ENCODE data around the gene KATNA1.

Gene KATNA1

DNA sequence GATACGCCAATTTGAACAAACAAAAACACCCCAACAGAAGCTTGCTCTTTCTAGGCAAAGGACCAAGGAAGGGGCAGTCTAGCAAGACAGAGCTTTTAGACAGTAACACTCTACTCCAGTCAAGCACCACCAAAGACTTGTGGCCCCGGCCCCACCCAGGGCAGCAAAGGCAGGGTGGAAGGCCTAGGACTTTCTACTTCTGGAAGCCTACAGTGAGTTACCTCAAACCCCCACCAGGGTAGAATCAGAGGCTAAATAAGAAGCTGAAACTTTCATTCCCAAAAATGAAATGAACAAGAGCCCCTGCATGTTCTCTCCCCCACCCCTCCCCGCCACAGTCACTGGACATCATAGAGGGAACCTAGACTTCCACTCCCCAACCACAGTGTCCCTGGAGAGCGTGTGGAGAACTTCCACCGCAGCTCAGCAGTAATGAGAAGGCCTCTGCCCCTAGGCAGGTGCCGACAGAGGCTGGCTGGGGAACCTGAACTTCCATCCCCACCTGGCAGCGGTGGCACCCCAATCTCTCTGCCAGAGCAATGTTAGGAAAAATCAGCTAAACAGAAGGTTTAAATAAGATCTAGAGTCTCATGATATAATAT lies 40.0 kb downstream of the KATNA1 start:
- no peak for DNase-seq

DNA sequence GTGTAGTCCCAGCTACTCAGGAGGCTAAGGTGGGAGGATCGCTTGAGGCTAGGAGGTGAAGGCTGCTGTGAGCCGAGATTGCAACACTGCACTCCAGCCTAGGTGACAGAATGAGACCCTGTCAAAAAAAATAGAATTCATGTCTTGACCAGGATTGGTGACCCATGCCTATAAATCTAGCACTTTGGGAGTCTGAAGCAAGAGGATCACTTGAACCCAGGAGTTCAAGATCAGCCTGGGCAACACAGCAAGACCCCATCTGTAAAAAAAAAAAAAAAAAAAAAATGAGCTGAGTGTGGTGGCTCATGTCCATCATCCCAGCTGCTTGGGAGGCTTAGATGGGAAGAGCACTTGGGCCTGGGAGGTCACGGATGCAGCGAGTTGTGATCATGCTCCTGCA lies 48.0 kb downstream of the KATNA1 start:
- DNase-seq: no peak

DNA sequence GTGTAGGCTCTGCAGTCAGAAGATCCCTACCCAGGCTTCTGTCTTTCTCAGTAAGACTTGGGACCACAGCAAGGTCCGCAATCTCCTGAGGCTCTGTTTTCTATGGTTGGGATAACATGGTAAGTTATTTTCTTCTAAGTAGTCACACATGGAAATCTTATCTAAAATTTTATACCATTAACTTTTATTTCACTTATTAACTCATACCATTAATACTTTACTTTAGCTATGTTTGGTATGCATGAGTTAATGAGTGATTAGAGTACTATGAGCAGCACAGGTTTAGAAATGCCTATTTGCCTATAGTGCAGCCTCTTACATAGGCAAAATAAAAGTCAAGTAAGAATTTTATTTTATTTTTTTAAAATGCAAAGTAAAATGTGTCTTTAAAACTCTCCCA lies 55.1 kb downstream of the KATNA1 start:
- DNase-seq: no peak

DNA sequence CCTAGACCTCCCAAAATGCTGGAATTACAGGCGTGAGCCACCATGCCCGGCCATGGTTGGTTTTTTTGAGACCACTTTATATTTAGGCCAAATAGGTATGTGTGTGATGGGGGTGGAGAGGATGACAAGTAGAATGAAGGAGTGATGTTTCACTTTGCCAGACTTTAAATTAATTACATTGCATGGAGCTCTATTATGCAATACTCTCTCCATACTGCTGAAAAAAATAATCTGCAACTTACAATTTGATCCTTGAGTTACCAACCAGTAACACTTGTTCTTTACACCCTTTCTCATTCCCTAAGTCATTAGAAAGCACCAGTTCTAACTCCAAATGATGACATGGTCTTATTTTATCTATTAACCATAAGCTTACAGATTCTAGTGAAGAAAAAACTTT lies 55.5 kb downstream of the KATNA1 start:
- no peak for DNase-seq

DNA sequence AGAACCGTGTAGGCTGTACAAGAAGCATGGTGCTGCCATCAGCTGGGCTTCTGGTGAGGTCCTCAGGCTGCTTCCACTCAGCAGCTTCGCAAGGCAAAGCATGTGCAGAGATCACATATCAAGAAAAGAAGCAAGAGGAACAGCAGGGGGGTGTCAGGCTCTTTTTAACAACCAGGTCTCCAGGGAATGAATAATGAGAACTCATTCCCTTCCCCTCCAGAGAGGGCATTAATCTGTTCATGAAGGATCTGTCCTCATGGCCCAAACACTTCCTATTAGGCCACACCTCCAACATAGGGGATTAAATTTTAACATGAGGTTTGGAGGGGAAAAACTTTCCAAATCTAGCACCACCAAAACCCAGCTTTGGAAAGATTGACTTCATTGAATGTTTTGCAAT lies 62.4 kb downstream of the KATNA1 start:
- DNase-seq: no peak

DNA sequence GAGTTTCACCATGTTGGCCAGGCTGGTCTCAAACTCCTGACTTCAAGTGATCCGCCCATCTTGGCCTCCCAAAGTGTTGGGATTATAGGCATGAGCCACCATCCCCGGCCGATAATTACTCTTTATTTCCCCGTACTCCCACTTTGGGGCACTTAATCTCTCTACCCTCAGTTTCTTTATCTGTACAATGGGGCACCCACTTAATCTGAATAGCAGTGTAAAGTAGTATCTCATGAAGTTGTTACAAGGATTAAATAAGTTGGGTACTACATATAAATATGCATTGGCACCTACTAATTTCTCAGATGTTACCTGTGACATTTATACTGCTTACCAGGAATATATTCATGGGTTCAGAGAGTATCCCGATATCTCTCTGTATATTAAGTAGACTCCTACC lies 67.2 kb downstream of the KATNA1 start:
- DNase-seq: no peak

DNA sequence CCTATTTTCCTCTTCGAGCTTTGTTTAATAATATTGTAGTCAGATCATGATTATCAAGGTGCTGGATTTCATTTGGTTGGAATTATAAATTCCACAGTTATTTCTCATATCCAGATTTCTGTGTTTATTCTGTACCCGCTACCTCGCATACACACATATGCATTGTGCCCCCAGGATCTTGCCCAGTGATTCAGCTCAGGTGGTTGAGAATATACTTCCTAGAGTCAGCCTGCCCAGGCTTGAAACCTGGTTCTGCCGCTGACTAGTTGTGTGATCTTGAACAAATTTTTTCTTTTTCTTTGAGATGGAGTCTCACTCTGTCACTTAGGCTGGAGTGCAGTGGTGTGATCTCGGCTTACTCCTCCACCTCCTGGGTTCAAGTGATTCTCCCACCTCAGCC lies 67.6 kb downstream of the KATNA1 start:
- no peak for DNase-seq

DNA sequence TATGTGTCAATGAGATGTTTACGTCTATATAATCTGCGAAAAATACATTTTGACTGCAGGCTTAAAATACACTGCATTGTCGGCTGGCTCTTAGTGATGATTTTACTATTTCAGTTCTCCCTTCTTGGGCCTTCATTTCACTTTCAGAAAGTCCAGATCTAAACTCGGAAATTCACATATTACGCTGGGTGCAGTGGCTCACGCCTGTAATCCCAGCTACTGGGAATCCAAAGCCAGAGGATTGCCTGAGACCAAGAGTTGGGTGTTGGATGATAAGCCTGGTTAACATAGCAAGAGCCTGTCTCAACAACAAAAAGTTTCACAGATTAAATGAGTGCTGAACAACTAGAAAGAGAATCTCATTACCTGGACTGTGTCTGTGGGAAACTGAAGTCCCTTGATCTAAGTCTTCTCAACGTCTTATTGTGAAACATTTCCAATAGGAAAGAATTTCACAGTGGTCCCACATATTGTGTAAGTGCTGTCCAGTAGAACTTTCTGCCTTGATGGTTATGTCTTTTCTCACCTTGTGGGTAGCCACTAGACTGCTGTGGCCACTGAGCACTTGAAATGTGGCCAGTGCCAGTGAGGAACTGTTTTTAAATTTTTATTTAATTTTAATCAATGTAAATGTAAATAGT lies 80.4 kb downstream of the KATNA1 start:
- no peak for DNase-seq

DNA sequence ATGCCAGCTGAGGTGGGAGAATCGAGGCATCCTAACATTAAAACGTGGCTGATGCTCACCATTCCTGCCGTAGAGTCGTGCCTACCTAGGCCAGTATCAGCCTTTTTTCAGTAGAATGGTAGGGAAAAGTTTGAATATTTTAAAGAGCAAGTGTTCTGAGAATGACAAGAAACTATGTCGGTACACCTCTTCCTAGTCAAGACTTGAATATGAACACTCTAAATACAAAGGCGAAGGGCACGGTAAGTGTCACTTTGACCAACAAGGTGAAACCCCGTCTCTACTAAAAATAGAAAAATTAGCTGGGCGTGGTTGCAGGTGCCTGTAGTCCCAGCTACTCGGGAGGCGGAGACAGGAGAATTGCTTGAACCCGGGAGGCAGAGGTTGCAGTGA lies 81.3 kb downstream of the KATNA1 start:
- no peak for DNase-seq

DNA sequence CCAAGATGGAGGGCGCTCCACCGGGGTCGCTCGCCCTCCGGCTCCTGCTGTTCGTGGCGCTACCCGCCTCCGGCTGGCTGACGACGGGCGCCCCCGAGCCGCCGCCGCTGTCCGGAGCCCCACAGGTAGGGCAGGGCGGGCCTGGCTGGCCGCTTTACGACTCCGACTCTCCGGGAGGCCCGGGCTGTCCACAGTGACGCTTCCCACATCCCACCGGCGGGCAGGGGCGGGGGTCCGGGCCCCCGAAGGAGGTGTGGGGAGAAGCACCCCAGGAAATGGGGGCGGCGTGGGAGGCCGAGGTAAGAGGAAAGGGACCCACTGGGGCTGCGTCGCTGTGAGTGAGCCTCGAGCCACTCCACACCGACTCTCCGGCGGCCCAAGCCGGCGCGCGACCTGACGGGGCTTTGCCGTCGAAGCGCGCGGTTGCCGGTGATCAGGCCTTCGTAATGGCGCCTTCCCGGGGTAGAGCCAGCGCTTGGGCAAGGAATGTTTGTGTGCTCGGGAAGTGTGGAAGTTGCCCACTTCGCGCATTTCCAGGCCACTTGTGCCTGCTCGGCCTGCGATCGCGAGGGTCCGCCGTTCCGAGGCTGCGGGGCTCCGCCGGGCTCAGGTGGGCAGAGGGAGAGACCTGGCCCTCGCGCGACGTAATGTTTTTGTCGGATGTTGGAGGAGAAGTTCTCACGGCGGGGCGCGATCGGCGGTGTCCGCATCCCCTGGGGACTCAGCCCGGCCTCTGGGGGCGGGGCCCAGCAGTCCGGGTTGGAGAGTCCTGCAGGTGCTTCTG lies 81.9 kb downstream of the KATNA1 start:
- no peak for DNase-seq

DNA sequence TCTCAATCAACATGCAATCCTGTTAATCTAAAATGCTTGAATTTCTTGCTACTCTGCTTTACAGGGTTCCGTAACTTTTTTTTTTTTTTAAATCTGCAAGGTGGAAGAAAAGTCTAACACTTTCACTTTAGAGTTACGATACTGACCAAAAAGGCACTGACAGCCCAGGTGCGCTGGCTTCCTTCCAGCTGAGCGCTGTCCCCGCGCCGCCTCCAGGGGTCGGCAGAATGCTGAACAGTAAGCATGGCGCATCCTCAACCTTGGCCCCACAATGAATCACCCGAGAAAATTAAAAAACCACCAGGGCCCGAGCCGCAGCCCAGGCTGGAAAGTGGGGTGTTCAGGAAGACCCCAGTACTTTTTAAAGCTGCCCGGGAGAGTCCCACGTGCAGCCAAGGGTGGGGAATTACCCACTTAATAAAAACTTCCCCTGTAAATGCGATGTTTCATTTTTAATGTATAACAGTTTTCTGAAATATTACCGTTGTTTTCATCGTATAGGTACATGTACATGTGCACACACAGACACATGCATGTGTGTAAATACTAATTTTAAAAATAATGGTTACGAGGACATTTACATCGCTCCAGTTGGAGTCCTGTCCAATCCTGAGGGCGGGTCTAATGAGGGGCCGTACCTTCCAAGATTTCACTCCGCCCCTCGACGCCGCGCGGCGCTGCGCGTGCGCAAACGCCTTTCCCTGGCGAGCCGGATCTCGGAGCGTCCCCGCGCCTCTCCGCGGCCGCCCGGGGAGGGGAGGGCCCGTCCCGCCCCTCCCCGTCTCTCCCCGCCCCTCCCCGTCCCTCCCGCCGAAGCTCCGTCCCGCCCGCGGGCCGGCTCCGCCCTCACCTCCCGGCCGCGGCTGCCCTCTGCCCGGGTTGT lies 82.7 kb downstream of the KATNA1 start, which contains the start of gene GINM1:
TSS of gene GINM1 (plus strand) at position 849 of the 883 bp plus-strand sequence. CDS start 40 bp downstream, outside the sequence.
- DNase-seq: peak; percentile 82 to 95

DNA sequence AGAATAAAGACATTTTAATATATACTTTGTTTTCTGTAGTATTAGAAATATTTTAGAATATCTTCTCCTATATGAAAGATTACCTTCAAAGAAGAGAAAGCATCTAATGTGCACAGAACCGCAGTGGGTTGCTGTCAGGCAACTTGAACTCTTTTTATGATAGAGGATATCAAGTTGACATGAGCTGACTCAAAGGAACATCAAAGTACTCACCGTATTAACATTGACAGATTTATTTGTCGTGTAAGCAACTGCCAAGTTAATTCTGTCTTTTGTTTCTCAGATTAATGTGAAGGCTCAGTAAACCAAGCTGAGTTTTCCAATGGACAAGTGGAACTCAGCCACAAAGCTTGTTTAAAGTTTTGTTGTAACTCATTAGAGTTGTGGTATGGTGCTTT lies 84.6 kb downstream of the KATNA1 start:
- DNase-seq: no peak

DNA sequence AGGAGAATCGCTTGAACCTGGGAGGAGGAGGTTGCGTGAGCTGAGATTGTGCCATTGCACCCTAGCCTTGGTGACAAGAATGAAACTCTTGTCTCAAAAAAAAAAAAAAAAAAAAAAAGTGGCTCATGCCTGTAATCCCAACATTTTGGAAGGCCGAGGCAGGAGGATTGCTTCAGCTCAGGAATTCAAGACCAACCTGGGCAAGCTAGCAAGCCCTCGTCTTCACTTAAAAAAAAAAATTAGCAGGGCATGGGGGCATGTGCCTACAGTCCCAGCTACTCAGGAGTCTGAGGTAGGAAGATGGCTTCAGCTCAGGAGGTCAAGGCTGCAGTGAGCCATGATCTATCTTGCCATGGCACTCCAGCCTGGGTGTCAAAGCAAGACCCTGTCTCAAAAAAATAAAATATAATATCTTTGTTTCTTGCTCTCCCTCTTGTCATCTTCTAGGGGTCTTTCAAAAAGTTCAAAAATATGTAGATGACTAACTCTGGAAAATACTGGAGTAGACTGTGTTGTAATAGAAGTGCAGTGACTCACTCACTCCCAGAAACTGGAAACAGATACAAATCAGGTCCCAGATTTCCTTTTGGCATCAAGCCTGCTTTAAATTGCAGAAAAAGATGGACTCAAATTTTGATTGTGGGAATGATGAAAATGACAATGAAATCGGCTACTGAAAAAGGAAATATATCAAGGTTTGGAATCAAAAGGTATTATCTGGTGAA lies 85.1 kb downstream of the KATNA1 start:
- no peak for DNase-seq

DNA sequence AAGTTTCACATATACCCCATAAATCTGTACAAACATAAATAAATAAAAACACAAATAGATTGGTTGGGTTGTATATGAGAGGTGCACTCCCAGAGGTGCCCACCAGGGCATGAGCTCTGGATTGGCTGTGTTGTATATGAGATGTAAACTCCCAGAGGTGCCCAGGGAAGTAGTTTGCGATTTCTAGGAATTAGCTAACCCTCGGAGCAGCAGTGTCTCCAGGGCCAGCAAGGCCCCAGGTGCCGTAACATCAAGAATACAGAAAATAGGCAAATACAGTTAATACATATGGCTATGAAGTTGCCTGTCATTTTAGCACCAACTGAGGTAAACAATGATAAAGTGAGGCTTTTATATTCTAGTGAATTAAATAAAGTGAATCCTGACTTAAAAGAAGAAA lies 87.8 kb downstream of the KATNA1 start:
- DNase-seq: peak in 1 of 2 experiments; percentile 10

DNA sequence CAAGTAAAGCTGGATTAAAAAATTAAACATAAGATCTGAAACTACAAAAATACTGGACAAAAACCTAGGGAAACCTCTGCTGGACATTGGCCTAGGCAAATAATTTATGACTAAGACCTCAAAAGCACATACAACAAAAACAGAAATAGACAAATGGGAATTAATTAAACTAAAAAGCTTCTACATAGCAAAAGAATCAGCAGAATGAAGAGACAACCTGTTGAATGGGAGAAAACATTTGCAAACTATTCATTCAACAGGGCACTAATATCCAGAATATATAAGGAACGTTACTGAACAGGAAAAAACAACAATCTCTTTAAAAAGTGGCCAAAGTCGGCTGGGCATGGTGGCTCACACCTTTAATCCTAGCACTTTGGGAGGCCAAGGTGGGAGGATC lies 89.1 kb downstream of the KATNA1 start:
- DNase-seq: no peak

DNA sequence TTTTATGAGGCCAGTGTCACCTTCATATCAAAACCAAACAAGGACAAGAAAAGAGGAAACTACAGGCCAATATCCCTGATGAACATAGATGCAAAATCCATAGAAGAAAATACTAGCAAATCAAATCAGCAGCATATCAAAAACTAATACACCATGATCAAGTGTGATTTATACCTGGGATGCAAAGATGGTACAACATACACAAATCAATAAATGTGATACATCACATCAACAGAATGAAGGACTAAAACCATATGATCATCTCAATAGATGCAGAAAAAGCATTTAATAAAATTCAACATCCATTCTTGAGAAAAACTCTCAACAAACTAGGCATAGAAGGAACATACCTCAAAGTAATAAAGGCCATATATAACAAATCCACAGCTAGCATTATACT lies 90.5 kb downstream of the KATNA1 start:
- DNase-seq: no peak

DNA sequence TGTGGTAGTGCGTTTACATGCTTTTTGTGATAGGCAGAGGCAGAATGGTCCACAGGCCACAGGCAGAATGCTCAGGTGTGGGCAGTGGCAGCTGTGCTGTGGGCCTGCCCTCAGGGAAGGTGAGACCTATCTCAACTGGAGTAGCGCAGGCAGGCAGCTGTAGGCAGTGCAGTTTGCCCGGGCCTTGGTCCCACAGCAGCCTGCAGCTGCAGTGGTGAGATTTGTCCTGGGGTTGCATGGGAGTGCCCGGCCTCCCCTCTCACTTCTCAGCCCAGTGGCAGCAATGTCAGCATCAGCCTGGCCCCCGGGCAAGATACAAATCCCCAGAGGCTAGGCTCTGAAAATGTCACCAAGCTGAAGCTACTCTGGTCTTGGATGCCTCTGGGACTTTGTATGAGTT lies 96.6 kb downstream of the KATNA1 start:
- DNase-seq: no peak

DNA sequence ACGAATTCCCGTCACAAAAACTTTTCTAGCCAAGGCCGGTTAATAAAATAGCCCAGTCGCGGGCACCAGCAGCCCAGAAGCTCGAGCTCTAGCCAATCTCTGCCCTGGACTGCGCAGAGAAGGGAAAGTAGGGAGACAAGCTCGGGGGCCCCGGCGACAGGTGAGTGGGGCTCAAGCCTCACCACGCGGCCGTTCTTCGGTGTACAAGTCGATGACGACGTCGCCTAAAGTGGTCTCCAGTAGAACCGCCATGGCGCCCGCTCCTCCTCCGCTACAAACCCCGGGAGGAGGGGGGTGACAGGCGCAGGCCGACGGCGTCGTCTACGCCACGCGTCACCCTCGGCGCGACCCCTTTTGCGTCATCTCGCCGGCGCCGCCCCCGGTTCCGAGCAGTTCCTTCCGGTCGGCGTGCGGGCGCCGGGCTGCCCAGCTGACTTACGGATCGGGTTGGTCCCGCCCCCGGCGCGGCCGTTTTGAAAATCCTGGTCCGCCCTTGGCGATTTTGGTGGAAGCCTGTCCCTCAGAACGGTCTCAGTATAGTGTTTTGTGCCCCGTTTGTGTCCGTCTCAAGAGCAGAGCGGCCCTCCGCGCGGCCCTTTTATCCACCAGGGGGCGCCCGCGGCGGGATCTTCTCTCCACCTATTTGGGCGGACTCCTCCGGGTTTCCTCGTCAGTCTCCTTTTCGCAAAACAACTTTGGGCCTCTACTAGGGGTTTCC lies 102.6 kb downstream of the KATNA1 start, which contains the start of gene PPIL4:
TSS of gene PPIL4 (minus strand) at position 290 of the 718 bp plus-strand sequence. CDS start at position 252, 38 bp downstream.
- DNase-seq: peak; percentile 77 to 92

DNA sequence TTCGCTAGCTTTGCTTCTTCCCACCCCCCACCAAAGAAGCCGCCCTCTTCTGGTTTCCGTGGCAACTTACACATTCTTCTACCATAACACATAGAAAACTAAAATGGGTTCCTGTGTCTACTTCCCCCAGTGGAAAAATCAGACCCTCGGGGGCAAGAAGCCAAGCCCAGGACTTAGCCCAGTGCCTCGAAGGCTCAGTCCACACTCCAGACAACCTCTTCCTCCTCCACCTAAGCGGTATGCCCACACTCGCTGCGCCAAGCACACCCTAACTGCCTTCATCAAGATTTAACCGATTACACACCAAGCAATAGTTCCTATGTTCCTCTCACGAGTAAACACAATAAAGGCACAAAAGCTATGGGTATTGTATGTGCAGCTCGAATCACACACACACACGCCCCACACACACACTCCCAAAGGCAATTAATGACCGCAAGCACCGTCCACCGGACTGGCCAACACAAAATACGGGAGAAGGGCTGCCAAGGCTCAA lies 103.2 kb downstream of the KATNA1 start:
- no peak for DNase-seq

All from NCI-H446 (cell line).